CD4-positive, alpha-beta T cell (primary cell): Measurements from ENCODE around the gene KCNJ11. TPM values are rescaled to one million over a fixed set of nuclear protein-coding genes. Genes with fewer than 3 reads are reported as not detected.

ENCODE experiments used
- ATAC-seq: fragments of 200-7000 bp; cut with Tn5 transposase; one replicate; pipeline ENCODE4 v1.10.0; 2022; ENCODE audit warnings: mild to moderate bottlenecking; ENCODE audit not compliant: poor library complexity
- CTCF ChIA-PET: fragments of 350-600 bp; sonication (Branson Sonifier 250); formaldehyde crosslinking; loops from one replicate; lab custom pipeline; 2021; ENCODE audit warnings: antibody characterized with exemption, inconsistent platforms; lab: Charles Lee
- POLR2A ChIA-PET: fragments of 350-600 bp; sonication (Branson Sonifier 250); formaldehyde crosslinking; loops from one replicate; lab custom pipeline; 2021; ENCODE audit warnings: antibody characterized with exemption, inconsistent platforms; lab: Charles Lee
- DNase-seq, 14 experiments: peaks; one replicate each; pipeline ENCODE4 v3.0.0-alpha.2; 2013 to 2020; ENCODE audit warnings: mixed read lengths in 2 of 14
- H3K27ac ChIP-seq, 2 donors: one replicate each; pipeline versions ENCODE4 v1.5.1 to v1.7.0; 2013; ENCODE audit warnings: low read length in 2 of 2, low read depth in 1 of 2, mild to moderate bottlenecking in 1 of 2
- H3K27me3 ChIP-seq, 2 experiments: 1 replicate in 1 of 2; 2 replicates in 1 of 2; pipeline versions ENCODE4 v1.6.1 to v1.7.0; 2013; ENCODE audit warnings: low read length in 2 of 2, control low read depth in 1 of 2, mild to moderate bottlenecking in 1 of 2, moderate library complexity in 1 of 2; ENCODE audit not compliant: insufficient read depth in 2 of 2, control insufficient read depth in 1 of 2
- H3K36me3 ChIP-seq: one replicate; pipeline ENCODE4 v1.6.1; 2013; ENCODE audit warnings: low read length, control low read depth; ENCODE audit not compliant: insufficient read depth
- H3K4me1 ChIP-seq: one replicate; pipeline ENCODE4 v1.6.1; 2013; ENCODE audit warnings: low read length, control low read depth; ENCODE audit not compliant: insufficient read depth
- H3K4me3 ChIP-seq: one replicate; pipeline ENCODE4 v1.5.1; 2013; ENCODE audit warnings: mild to moderate bottlenecking, low read length, moderate library complexity
- H3K9me3 ChIP-seq, 2 experiments: 1 replicate in 1 of 2; 2 replicates in 1 of 2; pipeline versions ENCODE4 v1.6.1 to v1.7.0; 2013; ENCODE audit warnings: low read length in 2 of 2, mild to moderate bottlenecking in 2 of 2, control low read depth in 1 of 2, moderate library complexity in 1 of 2; ENCODE audit not compliant: control insufficient read depth in 1 of 2, insufficient read depth in 1 of 2
- H3K27ac Mint-ChIP-seq: one replicate; pipeline ENCODE4 v1.8.0; 2020; ENCODE audit warnings: mixed read lengths
- H3K27me3 Mint-ChIP-seq: one replicate; pipeline ENCODE4 v1.8.0; 2021; ENCODE audit warnings: mixed read lengths
- H3K36me3 Mint-ChIP-seq: one replicate; pipeline ENCODE4 v1.8.0; 2021; ENCODE audit warnings: low read depth, mixed read lengths
- H3K4me1 Mint-ChIP-seq: one replicate; pipeline ENCODE4 v1.8.0; 2021; ENCODE audit warnings: low read depth, mixed read lengths
- H3K4me3 Mint-ChIP-seq: one replicate; pipeline ENCODE4 v1.8.0; 2020; ENCODE audit warnings: mild to moderate bottlenecking, mixed read lengths
- H3K9me3 Mint-ChIP-seq: one replicate; pipeline ENCODE4 v1.8.0; 2020; ENCODE audit warnings: mixed read lengths
- CTCF ChIP-seq: fragments of 200-600 bp; IDR thresholded peaks from one replicate; pipeline ENCODE4 v1.8.0; 2022; ENCODE audit warnings: antibody characterized with exemption, mild to moderate bottlenecking
- intact Hi-C, 2 experiments: fragments of 100-400 bp; cut with DNase I in 1 of 2; cut with micrococcal nuclease in 1 of 2; formaldehyde crosslinking; loops; one replicate each; pipeline versions ENCODE4 v1.15.1 to v1.9.0; 2023 to 2025; cut with DNase I, micrococcal nuclease
- total RNA-seq, 174 experiments: library from RNA in 2 of 174; stranded (reverse) in 2 of 174; gene quantifications; one replicate each; pipeline ENCODE4 v1.2.3 and lab custom pipeline; 2021 to 2026

Gene KCNJ11
- total RNA-seq, 2 experiments from 2014 or later, result 0.08 TPM; not detected in 1

GRCh38 chr11:17415523-17416104 is 27.2 kb upstream of the KCNJ11 start:
- no peak for TF ChIP-seq CTCF
- no peak for ATAC-seq

GRCh38 chr11:17414992-17415391 is 26.5 kb upstream of the KCNJ11 start:
- H3K4me3 Mint-ChIP-seq, result no peak overlapping the region
- no peaks in the 10 kb centered on the region for H3K36me3 ChIP-seq
- H3K9me3 ChIP-seq, result no peaks in the 10 kb centered on the region
- no peaks in the 10 kb centered on the region for H3K9me3 Mint-ChIP-seq
- H3K36me3 Mint-ChIP-seq, result no peaks in the 10 kb centered on the region
- CTCF ChIA-PET, result no interaction called here
- intact Hi-C loops, result no loop called here
- TF ChIP-seq CTCF, result no peak
- DNase-seq (no peak), ATAC-seq (no peak)
- no peaks in the 10 kb centered on the region for H3K4me1 Mint-ChIP-seq
- no peak overlapping the region for H3K27ac ChIP-seq
- H3K27me3 ChIP-seq, result peaks cover 7 to 12% of the 10 kb centered on the region in 2 experiments
- H3K27me3 Mint-ChIP-seq, result peaks cover 57% of the 10 kb centered on the region
- POLR2A ChIA-PET, result no interaction called here
- H3K4me3 ChIP-seq, result no peak overlapping the region
- H3K4me1 ChIP-seq, result peaks cover 5% of the 10 kb centered on the region
- no peak overlapping the region for H3K27ac Mint-ChIP-seq

More at GRCh38 chr11:17415523-17416104, 27.2 kb upstream of the KCNJ11 start:
- Histone ChIP-seq H3K36me3 (no peaks in the 10 kb centered on the region), H3K27ac (no peak overlapping the region), H3K9me3 (no peaks in the 10 kb centered on the region), H3K4me1 (peaks cover 5% of the 10 kb centered on the region), H3K27me3 (peaks cover 5 to 12% of the 10 kb centered on the region in 2 experiments), H3K4me3 (no peak overlapping the region)
- Mint-ChIP-seq H3K36me3 (no peaks in the 10 kb centered on the region), H3K4me3 (no peak overlapping the region), H3K27me3 (peaks cover 57% of the 10 kb centered on the region), H3K9me3 (no peaks in the 10 kb centered on the region), H3K4me1 (no peaks in the 10 kb centered on the region), H3K27ac (no peak overlapping the region)
- POLR2A ChIA-PET, result no interaction called here
- CTCF ChIA-PET, result no interaction called here
- no peak for DNase-seq
- intact Hi-C loops, result no loop called here

GRCh38 chr11:17414317-17414737 is 25.9 kb upstream of the KCNJ11 start:
- Mint-ChIP-seq H3K9me3 (no peaks in the 10 kb centered on the region), H3K27me3 (peaks cover 50% of the 10 kb centered on the region), H3K36me3 (no peaks in the 10 kb centered on the region), H3K27ac (no peak overlapping the region), H3K4me3 (no peak overlapping the region), H3K4me1 (no peaks in the 10 kb centered on the region)
- POLR2A ChIA-PET, result no interaction called here
- no peak for TF ChIP-seq CTCF
- CTCF ChIA-PET, result no interaction called here
- Histone ChIP-seq H3K36me3 (no peaks in the 10 kb centered on the region), H3K4me1 (peaks cover 5% of the 10 kb centered on the region), H3K9me3 (no peaks in the 10 kb centered on the region), H3K4me3 (no peak overlapping the region), H3K27ac (no peak overlapping the region), H3K27me3 (peaks cover 6 to 7% of the 10 kb centered on the region in 2 experiments)
- ATAC-seq, result no peak
- intact Hi-C loops, result no loop called here
- DNase-seq, result no peak
